ENCODE results near the gene FFAR2. TPM values are rescaled to one million over a fixed set of nuclear protein-coding genes. Genes with fewer than 3 reads are reported as not detected.
A peak's percentile ranks its signal among the peaks of the same experiment; 100 is the strongest.

The FFAR2 gene
- total and polyA plus RNA-seq, 9 of the 15 experiments (the other 6 are each of a cell fraction or from before 2014, with no cell fraction given), result not detected

DNA sequence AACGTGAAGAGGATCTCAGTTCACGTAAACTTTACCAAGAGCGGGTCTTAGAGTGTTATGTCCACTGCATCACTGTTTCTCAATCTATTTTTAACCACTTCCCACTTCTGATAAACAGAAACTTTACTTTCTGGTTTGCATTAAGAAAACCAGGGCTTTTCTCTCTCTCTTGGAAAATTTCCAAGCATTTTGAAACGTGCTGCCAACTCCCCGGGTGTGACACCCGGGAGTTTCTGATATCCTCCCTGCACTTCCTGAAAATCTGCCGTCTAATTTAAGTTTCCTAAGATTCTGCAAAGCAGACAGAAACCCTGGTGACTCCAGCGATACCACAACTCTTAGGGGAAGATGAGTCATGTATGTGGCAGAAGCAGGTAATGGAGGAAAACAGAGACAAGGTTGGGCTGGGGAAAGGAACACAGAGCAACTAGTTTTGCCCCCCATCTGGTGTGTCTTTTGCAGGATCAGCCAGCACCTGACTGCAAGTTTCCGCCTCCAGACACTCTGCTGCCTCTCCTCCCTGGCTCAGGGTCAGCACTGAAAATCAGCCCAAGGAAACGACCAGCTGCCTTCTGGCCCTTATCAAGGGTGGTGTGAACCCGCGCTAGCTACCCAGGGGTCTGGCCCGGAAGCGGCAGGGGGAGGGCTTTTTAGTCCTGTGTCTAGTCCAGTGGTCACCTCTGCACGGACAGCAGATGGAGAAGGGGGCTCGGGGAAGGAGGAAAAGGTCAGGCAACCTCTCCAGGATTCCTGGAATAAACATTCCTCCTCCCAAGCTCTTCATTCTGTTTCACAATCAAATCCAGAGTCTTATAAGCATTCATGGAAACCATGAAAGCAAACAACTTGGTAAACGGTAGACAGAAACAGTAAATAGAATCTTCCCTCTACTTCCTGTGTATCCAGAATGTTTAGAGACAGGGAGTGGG lies 11.3 kb upstream of the FFAR2 start (continued):
- no peak for TF ChIP-seq ELF4 (CRISPR knock-in tag; IDR thresholded peaks at IDR 0.05)
- TF ChIP-seq, protein P1, sequence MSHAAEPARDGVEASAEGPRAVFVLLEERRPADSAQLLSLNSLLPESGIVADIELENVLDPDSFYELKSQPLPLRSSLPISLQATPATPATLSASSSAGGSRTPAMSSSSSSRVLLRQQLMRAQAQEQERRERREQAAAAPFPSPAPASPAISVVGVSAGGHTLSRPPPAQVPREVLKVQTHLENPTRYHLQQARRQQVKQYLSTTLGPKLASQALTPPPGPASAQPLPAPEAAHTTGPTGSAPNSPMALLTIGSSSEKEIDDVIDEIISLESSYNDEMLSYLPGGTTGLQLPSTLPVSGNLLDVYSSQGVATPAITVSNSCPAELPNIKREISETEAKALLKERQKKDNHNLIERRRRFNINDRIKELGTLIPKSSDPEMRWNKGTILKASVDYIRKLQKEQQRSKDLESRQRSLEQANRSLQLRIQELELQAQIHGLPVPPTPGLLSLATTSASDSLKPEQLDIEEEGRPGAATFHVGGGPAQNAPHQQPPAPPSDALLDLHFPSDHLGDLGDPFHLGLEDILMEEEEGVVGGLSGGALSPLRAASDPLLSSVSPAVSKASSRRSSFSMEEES (CRISPR knock-in tag; IDR thresholded peaks at IDR 0.05), result no peak
- TF ChIP-seq KLF16 (IDR thresholded peaks at IDR 0.05), result no peak
- TF ChIP-seq CTBP1 (IDR thresholded peaks at IDR 0.05; ENCODE audit: borderline replicate concordance), result peak; percentile 21; the same call in 1 of the 2 replicates
- no peak for TF ChIP-seq ZNF184 (CRISPR knock-in tag; IDR thresholded peaks at IDR 0.05)
- no peak for TF ChIP-seq TGIF2 (CRISPR knock-in tag; IDR thresholded peaks at IDR 0.05)
- TF ChIP-seq C11orf30 (IDR thresholded peaks at IDR 0.05; ENCODE audit: low read depth), result peak; percentile 51
- no peak for TF ChIP-seq HDAC1 (IDR thresholded peaks at IDR 0.05)
- peak; percentile 75 for TF ChIP-seq SMARCE1 (IDR thresholded peaks at IDR 0.05)
- TF ChIP-seq, protein P2, sequence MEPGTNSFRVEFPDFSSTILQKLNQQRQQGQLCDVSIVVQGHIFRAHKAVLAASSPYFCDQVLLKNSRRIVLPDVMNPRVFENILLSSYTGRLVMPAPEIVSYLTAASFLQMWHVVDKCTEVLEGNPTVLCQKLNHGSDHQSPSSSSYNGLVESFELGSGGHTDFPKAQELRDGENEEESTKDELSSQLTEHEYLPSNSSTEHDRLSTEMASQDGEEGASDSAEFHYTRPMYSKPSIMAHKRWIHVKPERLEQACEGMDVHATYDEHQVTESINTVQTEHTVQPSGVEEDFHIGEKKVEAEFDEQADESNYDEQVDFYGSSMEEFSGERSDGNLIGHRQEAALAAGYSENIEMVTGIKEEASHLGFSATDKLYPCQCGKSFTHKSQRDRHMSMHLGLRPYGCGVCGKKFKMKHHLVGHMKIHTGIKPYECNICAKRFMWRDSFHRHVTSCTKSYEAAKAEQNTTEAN (CRISPR knock-in tag; IDR thresholded peaks at IDR 0.05), result no peak
- no peak for TF ChIP-seq CHCHD3 (CRISPR knock-in tag; IDR thresholded peaks at IDR 0.05)
- TF ChIP-seq, protein P3, sequence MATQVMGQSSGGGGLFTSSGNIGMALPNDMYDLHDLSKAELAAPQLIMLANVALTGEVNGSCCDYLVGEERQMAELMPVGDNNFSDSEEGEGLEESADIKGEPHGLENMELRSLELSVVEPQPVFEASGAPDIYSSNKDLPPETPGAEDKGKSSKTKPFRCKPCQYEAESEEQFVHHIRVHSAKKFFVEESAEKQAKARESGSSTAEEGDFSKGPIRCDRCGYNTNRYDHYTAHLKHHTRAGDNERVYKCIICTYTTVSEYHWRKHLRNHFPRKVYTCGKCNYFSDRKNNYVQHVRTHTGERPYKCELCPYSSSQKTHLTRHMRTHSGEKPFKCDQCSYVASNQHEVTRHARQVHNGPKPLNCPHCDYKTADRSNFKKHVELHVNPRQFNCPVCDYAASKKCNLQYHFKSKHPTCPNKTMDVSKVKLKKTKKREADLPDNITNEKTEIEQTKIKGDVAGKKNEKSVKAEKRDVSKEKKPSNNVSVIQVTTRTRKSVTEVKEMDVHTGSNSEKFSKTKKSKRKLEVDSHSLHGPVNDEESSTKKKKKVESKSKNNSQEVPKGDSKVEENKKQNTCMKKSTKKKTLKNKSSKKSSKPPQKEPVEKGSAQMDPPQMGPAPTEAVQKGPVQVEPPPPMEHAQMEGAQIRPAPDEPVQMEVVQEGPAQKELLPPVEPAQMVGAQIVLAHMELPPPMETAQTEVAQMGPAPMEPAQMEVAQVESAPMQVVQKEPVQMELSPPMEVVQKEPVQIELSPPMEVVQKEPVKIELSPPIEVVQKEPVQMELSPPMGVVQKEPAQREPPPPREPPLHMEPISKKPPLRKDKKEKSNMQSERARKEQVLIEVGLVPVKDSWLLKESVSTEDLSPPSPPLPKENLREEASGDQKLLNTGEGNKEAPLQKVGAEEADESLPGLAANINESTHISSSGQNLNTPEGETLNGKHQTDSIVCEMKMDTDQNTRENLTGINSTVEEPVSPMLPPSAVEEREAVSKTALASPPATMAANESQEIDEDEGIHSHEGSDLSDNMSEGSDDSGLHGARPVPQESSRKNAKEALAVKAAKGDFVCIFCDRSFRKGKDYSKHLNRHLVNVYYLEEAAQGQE (IDR thresholded peaks at IDR 0.05; ENCODE audit: borderline replicate concordance), result no peak
- TF ChIP-seq, protein P3 (CRISPR knock-in tag; IDR thresholded peaks at IDR 0.05; ENCODE audit: low read depth), result no peak
- TF ChIP-seq RBM34 (IDR thresholded peaks at IDR 0.05; ENCODE audit: borderline replicate concordance, insufficient read depth, low read length), result no peak
- TF ChIP-seq, protein P4, sequence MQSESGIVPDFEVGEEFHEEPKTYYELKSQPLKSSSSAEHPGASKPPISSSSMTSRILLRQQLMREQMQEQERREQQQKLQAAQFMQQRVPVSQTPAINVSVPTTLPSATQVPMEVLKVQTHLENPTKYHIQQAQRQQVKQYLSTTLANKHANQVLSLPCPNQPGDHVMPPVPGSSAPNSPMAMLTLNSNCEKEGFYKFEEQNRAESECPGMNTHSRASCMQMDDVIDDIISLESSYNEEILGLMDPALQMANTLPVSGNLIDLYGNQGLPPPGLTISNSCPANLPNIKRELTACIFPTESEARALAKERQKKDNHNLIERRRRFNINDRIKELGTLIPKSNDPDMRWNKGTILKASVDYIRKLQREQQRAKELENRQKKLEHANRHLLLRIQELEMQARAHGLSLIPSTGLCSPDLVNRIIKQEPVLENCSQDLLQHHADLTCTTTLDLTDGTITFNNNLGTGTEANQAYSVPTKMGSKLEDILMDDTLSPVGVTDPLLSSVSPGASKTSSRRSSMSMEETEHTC (IDR thresholded peaks at IDR 0.05), result no peak
- peak; percentile 85 for TF ChIP-seq FOSL1 (tag; conservative IDR thresholded peaks at IDR 0.05)
